NCI-H2196 treated with DMSO at 0.1 percent for 48 hours (cell line): ENCODE results near the gene IL15RA.
"Not testable (repeated sequence)": the region's sequence is repeated elsewhere in the genome, so short reads cannot be mapped to it uniquely, and the experiment has no call there.

Experiments used
- DNase-seq: peaks from one replicate; lab custom pipeline; 2025; ENCODE audit not compliant: unreplicated experiment; lab: John Stamatoyannopoulos, UW

IL15RA gene

GRCh38 chr10:5951721-5952407 is 25.5 kb downstream of the IL15RA start:
- no peak for DNase-seq

GRCh38 chr10:5951167-5951711 is 26.1 kb downstream of the IL15RA start:
- no peak for DNase-seq

- DNase-seq = no peak
Observed at GRCh38 chr10:5949009-5949759, 28.2 kb downstream of the IL15RA start.

GRCh38 chr10:5948208-5948585 is 29.1 kb downstream of the IL15RA start:
- DNase-seq = no peak

GRCh38 chr10:5947471-5948207 is 29.7 kb downstream of the IL15RA start:
- no peak for DNase-seq

- no peak for DNase-seq
Observed at GRCh38 chr10:5946786-5947185, 30.6 kb downstream of the IL15RA start.

GRCh38 chr10:5946419-5946775 is 30.9 kb downstream of the IL15RA start:
- DNase-seq = not testable (repeated sequence)

GRCh38 chr10:5945561-5946418 is 31.6 kb downstream of the IL15RA start:
- no peak for DNase-seq

- no peak for DNase-seq
Observed at GRCh38 chr10:5945190-5945509, 32.2 kb downstream of the IL15RA start.

GRCh38 chr10:5944389-5945189 is 32.8 kb downstream of the IL15RA start:
- peak; percentile 60 for DNase-seq

- DNase-seq = no peak
Observed at GRCh38 chr10:5943536-5943935, 33.8 kb downstream of the IL15RA start.

- DNase-seq = no peak
Observed at GRCh38 chr10:5942474-5942873, 34.9 kb downstream of the IL15RA start.

- no peak for DNase-seq
Observed at GRCh38 chr10:5942001-5942400, 35.3 kb downstream of the IL15RA start.

- no peak for DNase-seq
Observed at GRCh38 chr10:5941579-5941978, 35.8 kb downstream of the IL15RA start.

GRCh38 chr10:5940807-5941218 is 36.5 kb downstream of the IL15RA start:
- DNase-seq = no peak

- DNase-seq = no peak
Observed at GRCh38 chr10:5938291-5938690, 39.1 kb downstream of the IL15RA start.

- no peak for DNase-seq
Observed at GRCh38 chr10:5937016-5937415, 40.3 kb downstream of the IL15RA start.

- DNase-seq = no peak
Observed at GRCh38 chr10:5935628-5936027, 41.7 kb downstream of the IL15RA start.

- no peak for DNase-seq
Observed at GRCh38 chr10:5933909-5934546, 43.3 kb downstream of the IL15RA start.

- no peak for DNase-seq
Observed at GRCh38 chr10:5932345-5932744, 45.0 kb downstream of the IL15RA start.
